Head of caudate nucleus (tissue), 42 donors: ENCODE results near the gene ATXN2L.
A peak's percentile ranks its signal among the peaks of the same experiment; 100 is the strongest.
"Not testable (repeated sequence)": the region's sequence is repeated elsewhere in the genome, so short reads cannot be mapped to it uniquely, and the experiment has no call there.

Experiments used
- DNase-seq, 42 donors: peaks; one replicate each; pipeline versions ENCODE4 v3.0.0 to v3.0.0-alpha.2; 2020 to 2021; ENCODE audit warnings: mixed read lengths in 7 of 42
- intact Hi-C: fragments of 100-400 bp; cut with DNase I; formaldehyde crosslinking; loops from one replicate; pipeline ENCODE4 v1.15.0; 2022

ATXN2L gene

GRCh38 chr16:28822520-28823290 is at the start of gene ATXN2L:
Gene ATXN2L (plus strand): TSS chr16:28822999. CDS start chr16:28823260, 261 bp downstream.
- peak; percentile 80 to 97 (median 94) for DNase-seq
- intact Hi-C loops, result no loop called here

- intact Hi-C loops, DNase-seq: not testable (repeated sequence)
Measured at GRCh38 chr16:28781697-28782096, 41.1 kb upstream of the ATXN2L start.

- DNase-seq, intact Hi-C loops: not testable (repeated sequence)
Measured at GRCh38 chr16:28782357-28782756, 40.4 kb upstream of the ATXN2L start.

- DNase-seq, result peak in 33 of 42 donors; percentile 11 to 90 (median 66)
- intact Hi-C loops, result not testable (repeated sequence)
Measured at GRCh38 chr16:28802235-28803019, 20.4 kb upstream of the ATXN2L start.

GRCh38 chr16:28807445-28808120 is 15.2 kb upstream of the ATXN2L start:
- intact Hi-C loops, result not testable (repeated sequence)

GRCh38 chr16:28820016-28820415 is 2.8 kb upstream of the ATXN2L start:
- DNase-seq, result no peak
- intact Hi-C loops, result no loop called here

More at GRCh38 chr16:28807445-28808120, 15.2 kb upstream of the ATXN2L start:
- DNase-seq, result not testable (repeated sequence)

GRCh38 chr16:28820546-28820945 is 2.3 kb upstream of the ATXN2L start:
- intact Hi-C loops, DNase-seq: not testable (repeated sequence)

GRCh38 chr16:28821874-28822519 is 802 bp upstream of the ATXN2L start:
- intact Hi-C loops, result no loop called here
- peak in 1 of 42 donors; percentile 3 for DNase-seq

- intact Hi-C loops, result no loop called here
- peak in 3 of 42 donors; percentile 8 to 19 (median 11) for DNase-seq
Measured at GRCh38 chr16:28823291-28823872, 583 bp downstream of the ATXN2L start.

GRCh38 chr16:28823873-28824716 is 1.3 kb downstream of the ATXN2L start:
- intact Hi-C loops, result loop anchor here (1.0 kb wide), 1 partner anchor 22 kb away; the partner anchor contains the start of gene TUFM
- DNase-seq, result peak; percentile 84 to 99 (median 95)

GRCh38 chr16:28824717-28824973 is 1.8 kb downstream of the ATXN2L start:
- DNase-seq, result no peak
- intact Hi-C loops, result loop anchor here (1.0 kb wide), 1 partner anchor 22 kb away; the partner anchor contains the start of gene TUFM

- intact Hi-C loops, result no loop called here
- no peak for DNase-seq
Measured at GRCh38 chr16:28826141-28826540, 3.3 kb downstream of the ATXN2L start.

GRCh38 chr16:28829747-28830146 is 6.9 kb downstream of the ATXN2L start:
- no peak for DNase-seq
- intact Hi-C loops, result no loop called here

GRCh38 chr16:28830531-28830930 is 7.7 kb downstream of the ATXN2L start:
- intact Hi-C loops, result no loop called here
- no peak for DNase-seq

GRCh38 chr16:28834349-28834748 is 11.6 kb downstream of the ATXN2L start:
- DNase-seq, result no peak
- intact Hi-C loops, result no loop called here

GRCh38 chr16:28834873-28835863 is 12.4 kb downstream of the ATXN2L start:
- intact Hi-C loops, result no loop called here
- DNase-seq, result no peak
